GM23338 (cell line): ENCODE results near the gene DNAH6.

Experiments used
- CREB1 ChIP-seq: fragments of 250-450 bp; sonication (Bioruptor Pico); IDR thresholded peaks from 2 replicates; pipeline ENCODE4 v1.5.0; 2020; ENCODE audit warnings: low read depth, mild to moderate bottlenecking, moderate library complexity
- EZH2phosphoT487 ChIP-seq: fragments of 200-600 bp; sonication (generic); IDR thresholded peaks from one replicate; pipeline ENCODE4 v1.8.1; 2018; ENCODE audit warnings: antibody characterized with exemption; ENCODE audit not compliant: unreplicated experiment
- POLR2AphosphoS5 ChIP-seq: IDR thresholded peaks from 2 replicates; pipeline ENCODE4 v1.6.1; 2016; ENCODE audit warnings: antibody characterized with exemption, low read depth
- ZNF114 ChIP-seq: fragments of 250-450 bp; sonication (Bioruptor Pico); IDR thresholded peaks from 2 replicates; pipeline ENCODE4 v1.5.0; 2020; ENCODE audit warnings: mild to moderate bottlenecking, moderate library complexity
- TF ChIP-seq, protein P1 (sequence below), 2 experiments: fragments of 200-600 bp in 1 of 2; sonication (generic) in 1 of 2; conservative IDR thresholded peaks; 2 replicates each; pipeline versions ENCODE4 v1.5.1 to v1.6.1; 2016 to 2017; ENCODE audit warnings: antibody characterized with exemption in 2 of 2, low read depth in 2 of 2, mild to moderate bottlenecking in 2 of 2, moderate library complexity in 1 of 2
- TF ChIP-seq, protein P2 (sequence below): IDR thresholded peaks from one replicate; pipeline ENCODE4 v1.6.1; 2018; ENCODE audit warnings: antibody characterized with exemption; ENCODE audit not compliant: unreplicated experiment
- TF ChIP-seq, protein P3 (sequence below): IDR thresholded peaks from 2 replicates; pipeline ENCODE4 v1.6.1; 2016; ENCODE audit warnings: antibody characterized with exemption

DNA sequence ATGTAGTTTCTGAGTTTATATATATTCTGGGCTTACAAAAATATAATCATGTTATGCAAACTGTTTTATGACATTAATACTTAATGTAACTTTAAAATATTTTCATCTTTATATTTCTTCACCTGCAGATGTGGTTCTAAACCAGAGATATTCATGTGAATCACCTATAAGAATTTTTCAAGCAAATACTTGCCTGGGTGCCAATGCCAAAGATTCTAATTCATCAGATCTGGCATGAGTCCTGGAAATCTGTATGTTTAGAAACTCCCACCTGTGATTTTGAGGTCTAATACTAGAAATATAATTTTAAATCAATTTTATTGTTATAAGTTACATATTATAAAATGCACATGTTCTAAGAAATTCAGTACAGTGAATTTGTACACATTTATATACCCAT lies 19.9 kb upstream of the DNAH6 start:
- TF ChIP-seq, protein P1, sequence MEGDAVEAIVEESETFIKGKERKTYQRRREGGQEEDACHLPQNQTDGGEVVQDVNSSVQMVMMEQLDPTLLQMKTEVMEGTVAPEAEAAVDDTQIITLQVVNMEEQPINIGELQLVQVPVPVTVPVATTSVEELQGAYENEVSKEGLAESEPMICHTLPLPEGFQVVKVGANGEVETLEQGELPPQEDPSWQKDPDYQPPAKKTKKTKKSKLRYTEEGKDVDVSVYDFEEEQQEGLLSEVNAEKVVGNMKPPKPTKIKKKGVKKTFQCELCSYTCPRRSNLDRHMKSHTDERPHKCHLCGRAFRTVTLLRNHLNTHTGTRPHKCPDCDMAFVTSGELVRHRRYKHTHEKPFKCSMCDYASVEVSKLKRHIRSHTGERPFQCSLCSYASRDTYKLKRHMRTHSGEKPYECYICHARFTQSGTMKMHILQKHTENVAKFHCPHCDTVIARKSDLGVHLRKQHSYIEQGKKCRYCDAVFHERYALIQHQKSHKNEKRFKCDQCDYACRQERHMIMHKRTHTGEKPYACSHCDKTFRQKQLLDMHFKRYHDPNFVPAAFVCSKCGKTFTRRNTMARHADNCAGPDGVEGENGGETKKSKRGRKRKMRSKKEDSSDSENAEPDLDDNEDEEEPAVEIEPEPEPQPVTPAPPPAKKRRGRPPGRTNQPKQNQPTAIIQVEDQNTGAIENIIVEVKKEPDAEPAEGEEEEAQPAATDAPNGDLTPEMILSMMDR (conservative IDR thresholded peaks at IDR 0.05; ENCODE audit: low read depth in 2 of 2): no peak
- TF ChIP-seq EZH2phosphoT487 (no peak), ZNF114 (CRISPR knock-in tag) (no peak), POLR2AphosphoS5 (no peak), CREB1 (CRISPR knock-in tag) (no peak)
- TF ChIP-seq, protein P2, sequence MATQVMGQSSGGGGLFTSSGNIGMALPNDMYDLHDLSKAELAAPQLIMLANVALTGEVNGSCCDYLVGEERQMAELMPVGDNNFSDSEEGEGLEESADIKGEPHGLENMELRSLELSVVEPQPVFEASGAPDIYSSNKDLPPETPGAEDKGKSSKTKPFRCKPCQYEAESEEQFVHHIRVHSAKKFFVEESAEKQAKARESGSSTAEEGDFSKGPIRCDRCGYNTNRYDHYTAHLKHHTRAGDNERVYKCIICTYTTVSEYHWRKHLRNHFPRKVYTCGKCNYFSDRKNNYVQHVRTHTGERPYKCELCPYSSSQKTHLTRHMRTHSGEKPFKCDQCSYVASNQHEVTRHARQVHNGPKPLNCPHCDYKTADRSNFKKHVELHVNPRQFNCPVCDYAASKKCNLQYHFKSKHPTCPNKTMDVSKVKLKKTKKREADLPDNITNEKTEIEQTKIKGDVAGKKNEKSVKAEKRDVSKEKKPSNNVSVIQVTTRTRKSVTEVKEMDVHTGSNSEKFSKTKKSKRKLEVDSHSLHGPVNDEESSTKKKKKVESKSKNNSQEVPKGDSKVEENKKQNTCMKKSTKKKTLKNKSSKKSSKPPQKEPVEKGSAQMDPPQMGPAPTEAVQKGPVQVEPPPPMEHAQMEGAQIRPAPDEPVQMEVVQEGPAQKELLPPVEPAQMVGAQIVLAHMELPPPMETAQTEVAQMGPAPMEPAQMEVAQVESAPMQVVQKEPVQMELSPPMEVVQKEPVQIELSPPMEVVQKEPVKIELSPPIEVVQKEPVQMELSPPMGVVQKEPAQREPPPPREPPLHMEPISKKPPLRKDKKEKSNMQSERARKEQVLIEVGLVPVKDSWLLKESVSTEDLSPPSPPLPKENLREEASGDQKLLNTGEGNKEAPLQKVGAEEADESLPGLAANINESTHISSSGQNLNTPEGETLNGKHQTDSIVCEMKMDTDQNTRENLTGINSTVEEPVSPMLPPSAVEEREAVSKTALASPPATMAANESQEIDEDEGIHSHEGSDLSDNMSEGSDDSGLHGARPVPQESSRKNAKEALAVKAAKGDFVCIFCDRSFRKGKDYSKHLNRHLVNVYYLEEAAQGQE: no peak
- TF ChIP-seq, protein P3, sequence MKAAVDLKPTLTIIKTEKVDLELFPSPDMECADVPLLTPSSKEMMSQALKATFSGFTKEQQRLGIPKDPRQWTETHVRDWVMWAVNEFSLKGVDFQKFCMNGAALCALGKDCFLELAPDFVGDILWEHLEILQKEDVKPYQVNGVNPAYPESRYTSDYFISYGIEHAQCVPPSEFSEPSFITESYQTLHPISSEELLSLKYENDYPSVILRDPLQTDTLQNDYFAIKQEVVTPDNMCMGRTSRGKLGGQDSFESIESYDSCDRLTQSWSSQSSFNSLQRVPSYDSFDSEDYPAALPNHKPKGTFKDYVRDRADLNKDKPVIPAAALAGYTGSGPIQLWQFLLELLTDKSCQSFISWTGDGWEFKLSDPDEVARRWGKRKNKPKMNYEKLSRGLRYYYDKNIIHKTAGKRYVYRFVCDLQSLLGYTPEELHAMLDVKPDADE: no peak
